ENCODE results near the gene ATP1A4. TPM values are rescaled to one million over a fixed set of nuclear protein-coding genes. Genes with fewer than 3 reads are reported as not detected.

Gene ATP1A4
- total RNA-seq, 1 donor from 2014 or later, result not detected

GRCh38 chr1:160114085-160114484 is 37.3 kb upstream of the ATP1A4 start:
- Histone ChIP-seq H3K36me3 (ENCODE audit: control insufficient read depth, insufficient read depth, low read length) (no peaks in the 10 kb centered on the region), H3K4me3 (ENCODE audit: low read depth, low read length) (no peak overlapping the region), H3K27me3 (ENCODE audit: control insufficient read depth, insufficient read depth, low read length) (peaks cover 40% of the 10 kb centered on the region)
- DNase-seq (ENCODE audit: low read depth), result no peak
- TF ChIP-seq CTCF (IDR thresholded peaks at IDR 0.05; ENCODE audit: insufficient read depth, low read length, poor library complexity, severe bottlenecking), result no peak

- no peak for DNase-seq (ENCODE audit: low read depth)
- Histone ChIP-seq H3K27me3 (ENCODE audit: control insufficient read depth, insufficient read depth, low read length) (peaks cover 33% of the 10 kb centered on the region), H3K36me3 (ENCODE audit: control insufficient read depth, insufficient read depth, low read length) (no peaks in the 10 kb centered on the region), H3K4me3 (ENCODE audit: low read depth, low read length) (no peak within 1 kb of the TSS)
- TF ChIP-seq CTCF (IDR thresholded peaks at IDR 0.05; ENCODE audit: insufficient read depth, low read length, poor library complexity, severe bottlenecking), result no peak
These were observed 35.7 kb upstream of the ATP1A4 start, which contains the start of gene ATP1A2 for GRCh38 chr1:160115545-160116282. Gene ATP1A2, plus strand, starts transcription at chr1:160115759. Its CDS starts 103 bp downstream, at chr1:160115862.

GRCh38 chr1:160116283-160117147 is 34.9 kb upstream of the ATP1A4 start:
- Histone ChIP-seq H3K27me3 (ENCODE audit: control insufficient read depth, insufficient read depth, low read length) (peaks cover 33% of the 10 kb centered on the region), H3K4me3 (ENCODE audit: low read depth, low read length) (no peak overlapping the region), H3K36me3 (ENCODE audit: control insufficient read depth, insufficient read depth, low read length) (no peaks in the 10 kb centered on the region)
- no peak for TF ChIP-seq CTCF (IDR thresholded peaks at IDR 0.05; ENCODE audit: insufficient read depth, low read length, poor library complexity, severe bottlenecking)
- DNase-seq (ENCODE audit: low read depth), result no peak

GRCh38 chr1:160117300-160117699 is 34.1 kb upstream of the ATP1A4 start:
- peaks cover 33% of the 10 kb centered on the region for H3K27me3 ChIP-seq (ENCODE audit: control insufficient read depth, insufficient read depth, low read length)
- DNase-seq (ENCODE audit: low read depth), result no peak
- H3K36me3 ChIP-seq (ENCODE audit: control insufficient read depth, insufficient read depth, low read length), result no peaks in the 10 kb centered on the region
- H3K4me3 ChIP-seq (ENCODE audit: low read depth, low read length), result no peak overlapping the region
- TF ChIP-seq CTCF (IDR thresholded peaks at IDR 0.05; ENCODE audit: insufficient read depth, low read length, poor library complexity, severe bottlenecking), result no peak

GRCh38 chr1:160117709-160118183 is 33.7 kb upstream of the ATP1A4 start:
- H3K27me3 ChIP-seq (ENCODE audit: control insufficient read depth, insufficient read depth, low read length), result peaks cover 31% of the 10 kb centered on the region
- H3K36me3 ChIP-seq (ENCODE audit: control insufficient read depth, insufficient read depth, low read length), result no peaks in the 10 kb centered on the region
- no peak overlapping the region for H3K4me3 ChIP-seq (ENCODE audit: low read depth, low read length)
- DNase-seq (ENCODE audit: low read depth), result no peak
- TF ChIP-seq CTCF (IDR thresholded peaks at IDR 0.05; ENCODE audit: insufficient read depth, low read length, poor library complexity, severe bottlenecking), result no peak
